GM21825 (cell line): ENCODE data around the gene SGPP1.
A peak's percentile ranks its signal among the peaks of the same experiment; 100 is the strongest.
"Not testable (repeated sequence)": the region's sequence is repeated elsewhere in the genome, so short reads cannot be mapped to it uniquely, and the experiment has no call there.

ENCODE experiments used
- ATAC-seq: cut with Tn5 transposase; IDR thresholded peaks from one replicate; pipeline ENCODE4 v1.9.1; 2021; ENCODE audit warnings: mild to moderate bottlenecking, moderate library complexity; ENCODE audit not compliant: unreplicated experiment

The SGPP1 gene

GRCh38 chr14:63641473-63642228 is 86.2 kb downstream of the SGPP1 start, which contains the start of gene WDR89:
WDR89 (minus strand) TSS chr14:63641871; CDS start chr14:63599942, 41,929 bp downstream.
- ATAC-seq: peak; percentile 83

- no peak for ATAC-seq
Measured at GRCh38 chr14:63638493-63638892, 89.4 kb downstream of the SGPP1 start.

DNA sequence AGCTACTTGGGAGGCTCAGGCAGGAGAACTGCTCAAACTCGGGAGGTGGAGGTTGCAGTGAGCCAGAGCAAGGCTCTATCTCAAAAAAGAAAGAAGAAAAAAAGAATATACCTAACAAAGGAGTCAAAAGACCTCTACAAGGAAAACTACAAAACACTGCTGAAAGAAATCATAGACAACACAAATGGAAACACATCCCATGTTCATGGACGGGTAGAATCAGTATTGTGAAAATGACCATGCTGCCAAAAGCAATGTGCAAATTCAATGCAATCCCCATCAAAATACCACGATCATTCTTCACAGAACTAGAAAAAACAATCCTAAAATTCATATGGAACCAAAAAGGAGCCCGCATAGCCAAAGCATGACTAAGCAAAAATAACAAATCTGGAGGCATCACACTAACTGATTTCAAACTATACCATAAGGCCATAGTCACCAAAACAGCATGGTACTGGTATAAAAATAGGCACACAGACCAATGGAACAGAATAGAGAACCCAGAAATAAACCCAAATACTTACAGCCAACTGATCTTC is 91.7 kb downstream of the SGPP1 start:
- not testable (repeated sequence) for ATAC-seq
